IMR-90 (cell line): Measurements from ENCODE around the gene TEX2.

Source experiments
- BHLHE40 ChIP-seq: fragments of 150-350 bp; IDR thresholded peaks from 2 replicates; pipeline ENCODE4 v1.6.1; 2016; ENCODE audit warnings: mild to moderate bottlenecking, low read depth, low read length
- CTCF ChIP-seq: conservative IDR thresholded peaks from 2 replicates; pipeline ENCODE4 v1.5.1; 2012; ENCODE audit warnings: mild to moderate bottlenecking, low read depth, low read length, improper control_type of control experiment
- MAFK ChIP-seq: IDR thresholded peaks from 2 replicates; pipeline ENCODE4 v1.6.1; 2012; ENCODE audit warnings: low read depth, low read length, improper control_type of control experiment
- MXI1 ChIP-seq: IDR thresholded peaks from 2 replicates; pipeline ENCODE4 v1.6.1; 2012; ENCODE audit warnings: low read depth, mild to moderate bottlenecking, low read length, moderate library complexity, borderline replicate concordance
- POLR2A ChIP-seq: IDR thresholded peaks from 2 replicates; pipeline ENCODE4 v1.6.1; 2012; ENCODE audit warnings: mild to moderate bottlenecking, low read depth, low read length
- RFX5 ChIP-seq: IDR thresholded peaks from 2 replicates; pipeline ENCODE4 v1.8.0; 2012; ENCODE audit warnings: low read depth, mild to moderate bottlenecking, low read length, moderate library complexity
- SMC3 ChIP-seq: fragments of 150-350 bp; IDR thresholded peaks from 2 replicates; pipeline ENCODE4 v1.6.1; 2016; ENCODE audit warnings: low read depth, mild to moderate bottlenecking, antibody characterized with exemption, low read length, moderate library complexity
- USF2 ChIP-seq: fragments of 150-350 bp; IDR thresholded peaks from 2 replicates; pipeline ENCODE4 v1.6.1; 2017; ENCODE audit warnings: mild to moderate bottlenecking, antibody characterized with exemption, low read length, low read depth

GRCh38 chr17:64156670-64157069, 106.4 kb downstream of the TEX2 start:
- TF ChIP-seq POLR2A: no peak
- TF ChIP-seq MAFK: no peak
- TF ChIP-seq CTCF: no peak
- TF ChIP-seq MXI1: no peak
- TF ChIP-seq BHLHE40: no peak
- TF ChIP-seq USF2: no peak
- no peak for TF ChIP-seq RFX5
- no peak for TF ChIP-seq SMC3
